GM12873 (cell line): Measurements from ENCODE around the gene CACNA2D3.

Source experiments
- TF ChIP-seq, protein P1 (sequence below): IDR thresholded peaks from 2 replicates; pipeline ENCODE4 v1.5.1; 2012; ENCODE audit warnings: low read depth, mild to moderate bottlenecking, moderate library complexity, low read length, control low read depth; ENCODE audit not compliant: insufficient read depth; ENCODE audit errors: missing control alignments

Gene CACNA2D3

GRCh38 chr3:54556630-54557029 lies 434.3 kb downstream of the CACNA2D3 start:
- TF ChIP-seq, protein P1, sequence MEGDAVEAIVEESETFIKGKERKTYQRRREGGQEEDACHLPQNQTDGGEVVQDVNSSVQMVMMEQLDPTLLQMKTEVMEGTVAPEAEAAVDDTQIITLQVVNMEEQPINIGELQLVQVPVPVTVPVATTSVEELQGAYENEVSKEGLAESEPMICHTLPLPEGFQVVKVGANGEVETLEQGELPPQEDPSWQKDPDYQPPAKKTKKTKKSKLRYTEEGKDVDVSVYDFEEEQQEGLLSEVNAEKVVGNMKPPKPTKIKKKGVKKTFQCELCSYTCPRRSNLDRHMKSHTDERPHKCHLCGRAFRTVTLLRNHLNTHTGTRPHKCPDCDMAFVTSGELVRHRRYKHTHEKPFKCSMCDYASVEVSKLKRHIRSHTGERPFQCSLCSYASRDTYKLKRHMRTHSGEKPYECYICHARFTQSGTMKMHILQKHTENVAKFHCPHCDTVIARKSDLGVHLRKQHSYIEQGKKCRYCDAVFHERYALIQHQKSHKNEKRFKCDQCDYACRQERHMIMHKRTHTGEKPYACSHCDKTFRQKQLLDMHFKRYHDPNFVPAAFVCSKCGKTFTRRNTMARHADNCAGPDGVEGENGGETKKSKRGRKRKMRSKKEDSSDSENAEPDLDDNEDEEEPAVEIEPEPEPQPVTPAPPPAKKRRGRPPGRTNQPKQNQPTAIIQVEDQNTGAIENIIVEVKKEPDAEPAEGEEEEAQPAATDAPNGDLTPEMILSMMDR: no peak

DNA sequence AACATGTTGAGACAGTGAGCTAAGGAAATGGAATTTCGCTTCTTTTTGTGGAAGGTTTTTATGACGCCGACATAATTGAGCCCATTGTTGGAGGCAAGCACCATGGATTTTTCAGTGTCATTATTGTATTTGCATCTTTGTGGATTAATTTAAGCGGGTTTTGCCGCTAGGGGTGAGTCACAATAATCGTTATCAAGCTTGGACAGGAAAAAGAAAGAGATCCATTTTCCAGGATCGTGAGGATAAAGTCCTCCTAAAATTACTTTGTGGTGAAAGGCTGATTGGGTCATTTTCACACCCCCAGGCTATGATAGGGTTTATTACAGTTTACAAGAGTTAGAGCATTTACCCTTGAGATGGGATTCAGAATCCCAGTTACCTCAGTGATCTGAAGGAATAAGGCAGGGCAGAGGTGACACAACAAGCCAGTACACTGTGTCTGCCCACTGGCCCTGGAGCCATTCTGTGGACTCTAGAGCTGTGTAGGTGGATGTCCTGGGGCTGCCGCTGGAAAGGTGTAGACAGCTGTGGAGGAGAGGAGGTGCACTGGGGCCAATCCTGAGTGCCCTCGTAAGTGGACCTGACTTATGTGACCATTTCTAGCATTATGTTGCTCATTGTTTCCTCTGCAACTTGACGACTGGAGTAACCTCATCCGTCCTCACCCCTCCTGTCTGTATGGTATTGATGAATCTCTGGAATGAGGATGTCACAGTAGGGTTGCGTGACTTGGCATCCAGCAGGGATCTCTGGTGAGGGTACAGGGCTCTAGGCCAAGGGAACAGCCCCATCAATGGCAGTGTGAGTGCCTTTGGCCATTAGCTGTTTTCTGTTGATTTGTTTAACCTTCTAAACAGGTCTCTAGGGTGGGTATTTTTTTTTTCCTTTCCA lies 435.4 kb downstream of the CACNA2D3 start:
- TF ChIP-seq, protein P1: no peak

- TF ChIP-seq, protein P1: no peak
These were observed 441.3 kb downstream of the CACNA2D3 start for GRCh38 chr3:54563501-54564200.

DNA sequence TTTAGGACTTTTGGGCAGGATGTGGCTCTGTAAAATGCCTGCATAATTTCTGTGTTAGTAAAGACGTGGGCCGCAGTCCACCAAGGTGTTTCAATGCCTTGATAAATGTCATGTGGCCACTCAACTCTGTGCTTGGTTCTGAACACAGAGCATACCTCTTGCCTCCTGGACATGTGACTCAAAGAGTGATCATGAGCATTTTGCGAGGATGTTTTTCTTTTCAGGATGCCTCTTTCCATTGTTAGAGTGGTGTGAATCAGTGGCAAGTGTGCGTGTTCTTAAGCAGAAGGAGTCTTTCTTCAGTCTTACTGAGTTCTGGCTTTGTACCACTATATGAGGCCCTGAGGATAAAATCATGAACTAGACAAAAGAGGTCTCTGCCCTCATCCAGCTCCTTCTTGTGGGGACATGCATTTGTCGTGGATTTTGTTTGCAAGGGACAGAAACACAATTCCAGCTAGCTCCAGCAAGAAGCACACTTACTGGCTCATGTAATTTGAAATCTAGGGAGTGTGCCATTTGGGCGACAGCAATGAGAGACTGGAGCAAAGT lies 442.1 kb downstream of the CACNA2D3 start:
- TF ChIP-seq, protein P1: no peak

GRCh38 chr3:54565956-54566355 lies 443.6 kb downstream of the CACNA2D3 start:
- TF ChIP-seq, protein P1: no peak

DNA sequence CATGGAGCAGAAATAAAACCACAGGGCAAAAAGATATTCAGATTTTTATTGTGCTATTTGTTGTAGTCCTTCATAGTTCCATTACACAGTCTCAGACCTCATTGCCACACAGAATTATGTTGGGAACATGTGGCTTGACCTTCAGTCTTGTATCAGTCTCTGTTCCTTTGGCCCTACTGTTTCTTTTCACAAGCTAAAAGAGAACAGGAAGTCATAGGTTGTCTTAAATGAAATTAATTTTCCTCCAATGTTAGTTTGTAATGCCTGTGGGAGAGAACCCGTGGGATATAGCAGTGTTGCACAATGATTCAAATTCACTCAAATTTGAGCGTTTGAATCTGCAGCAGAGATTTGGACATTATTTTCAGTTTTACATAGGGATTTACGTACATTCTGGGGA lies 445.6 kb downstream of the CACNA2D3 start:
- TF ChIP-seq, protein P1: no peak

- TF ChIP-seq, protein P1: no peak
These were observed 447.7 kb downstream of the CACNA2D3 start for GRCh38 chr3:54570008-54570407.
